GM15510 (cell line): ENCODE results near the gene CSNK1D.

ENCODE experiments used
- POLR2A ChIP-seq: IDR thresholded peaks from 3 replicates; pipeline ENCODE4 v1.6.1; 2011; ENCODE audit warnings: borderline replicate concordance; ENCODE audit not compliant: insufficient read length; ENCODE audit errors: extremely low read depth

The CSNK1D gene

GRCh38 chr17:82255402-82255972 lies 18.0 kb downstream of the CSNK1D start:
- no peak for TF ChIP-seq POLR2A

GRCh38 chr17:82253179-82253544 lies 20.3 kb downstream of the CSNK1D start:
- TF ChIP-seq POLR2A: no peak

- TF ChIP-seq POLR2A: no peak
Measured at GRCh38 chr17:82252511-82253178, 20.9 kb downstream of the CSNK1D start.

GRCh38 chr17:82250868-82251500 lies 22.5 kb downstream of the CSNK1D start:
- TF ChIP-seq POLR2A: no peak

- TF ChIP-seq POLR2A: no peak
Measured at GRCh38 chr17:82249896-82250581, 23.5 kb downstream of the CSNK1D start.

GRCh38 chr17:82248815-82249674 lies 24.5 kb downstream of the CSNK1D start:
- TF ChIP-seq POLR2A: no peak

GRCh38 chr17:82247856-82248671 lies 25.4 kb downstream of the CSNK1D start:
- no peak for TF ChIP-seq POLR2A

- TF ChIP-seq POLR2A: no peak
Measured at GRCh38 chr17:82247182-82247823, 26.2 kb downstream of the CSNK1D start.

- no peak for TF ChIP-seq POLR2A
Measured at GRCh38 chr17:82246365-82247181, 26.9 kb downstream of the CSNK1D start.

GRCh38 chr17:82246040-82246364 lies 27.5 kb downstream of the CSNK1D start:
- TF ChIP-seq POLR2A: no peak

- no peak for TF ChIP-seq POLR2A
Measured at GRCh38 chr17:82245134-82246039, 28.1 kb downstream of the CSNK1D start.
